ENCODE results near the gene RPAP3. TPM values are rescaled to one million over a fixed set of nuclear protein-coding genes. Genes with fewer than 3 reads are reported as not detected.

RPAP3 gene
- polyA plus RNA-seq, 6 donors from 2014 or later = 47.8 to 69.5 (median 56.0) TPM

DNA sequence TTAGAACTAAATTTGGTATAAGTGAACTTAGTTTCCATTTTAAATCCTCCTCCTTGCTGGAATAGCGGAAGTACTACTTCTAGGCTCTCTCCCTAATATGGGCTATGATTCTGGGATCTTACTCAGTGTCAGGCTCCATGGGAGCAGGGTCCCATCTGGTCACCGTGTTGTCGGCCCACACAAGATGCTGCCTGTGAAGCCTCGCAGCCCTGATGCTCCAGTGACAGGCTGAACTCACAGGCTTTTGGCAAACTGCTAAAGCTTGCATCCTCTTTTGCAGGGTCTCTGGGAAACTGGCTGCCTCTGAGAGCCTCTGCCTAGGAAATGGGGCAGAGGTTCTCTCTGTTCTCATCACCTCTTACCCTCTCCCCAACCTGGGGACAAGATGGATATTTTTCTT, 88.4 kb downstream of the RPAP3 start:
- Mint-ChIP-seq H3K27me3 (no peaks in the 10 kb centered on the region), H3K4me3 (no peak overlapping the region), H3K4me1 (no peaks in the 10 kb centered on the region), H3K36me3 (peaks cover 44 to 45% of the 10 kb centered on the region in 2 donors), H3K27ac (no peak overlapping the region), H3K9me3 (peaks cover 4 to 23% (median 18%) of the 10 kb centered on the region in 7 donors)
- ATAC-seq (ENCODE audit: low read depth in 2 of 2) = no peak
- DNase-seq = no peak

DNA sequence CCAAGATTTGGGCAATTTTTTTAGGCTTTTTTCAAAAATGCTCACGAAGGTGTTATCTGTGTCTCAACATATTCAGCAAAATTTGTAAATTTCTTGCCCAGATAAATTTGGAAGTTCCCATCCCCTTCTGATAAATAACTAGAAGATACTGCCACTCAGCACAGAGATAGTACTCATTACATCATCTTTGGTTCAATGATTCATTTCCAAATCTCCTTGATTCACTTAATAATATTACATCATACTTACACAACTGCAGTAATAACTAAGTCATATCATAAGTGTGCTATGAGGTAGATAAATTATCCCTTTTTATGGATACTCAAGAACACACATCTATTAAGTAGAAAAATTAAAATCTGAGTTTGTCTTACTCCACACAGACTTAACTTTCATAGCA, 89.4 kb downstream of the RPAP3 start:
- Mint-ChIP-seq H3K27me3 (no peaks in the 10 kb centered on the region), H3K9me3 (peaks cover 7 to 29% (median 22%) of the 10 kb centered on the region in 7 donors), H3K4me1 (no peaks in the 10 kb centered on the region), H3K4me3 (no peak overlapping the region), H3K36me3 (peaks cover 45 to 49% of the 10 kb centered on the region in 2 donors), H3K27ac (peak overlapping the region in 1 of 6 donors; percentile 10)
- no peak for ATAC-seq (ENCODE audit: low read depth in 2 of 2)
- no peak for DNase-seq

DNA sequence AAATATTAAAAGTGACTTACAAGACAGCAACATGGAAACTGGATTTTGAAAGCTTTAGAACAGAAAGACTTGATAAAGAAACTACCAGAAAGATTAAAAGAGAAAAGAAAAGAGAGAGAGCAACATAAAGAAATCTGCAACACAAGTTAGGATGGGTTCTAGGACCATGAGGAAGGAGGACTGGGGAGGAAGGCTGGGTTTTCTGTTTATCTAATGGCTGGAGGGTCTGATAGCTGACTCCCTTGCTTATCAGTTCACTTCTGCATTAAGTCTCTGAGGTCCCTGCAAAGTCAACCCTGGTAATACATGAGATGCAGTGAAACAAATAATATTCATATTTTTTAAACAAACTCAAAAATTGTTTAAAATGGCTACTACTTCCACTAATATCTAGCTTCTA, 90.1 kb downstream of the RPAP3 start:
- DNase-seq (no peak), ATAC-seq (ENCODE audit: low read depth in 2 of 2) (no peak)
- Mint-ChIP-seq H3K4me3 (no peak overlapping the region), H3K4me1 (no peaks in the 10 kb centered on the region), H3K9me3 (peaks cover 7 to 29% (median 22%) of the 10 kb centered on the region in 7 donors), H3K36me3 (peaks cover 42 to 47% of the 10 kb centered on the region in 2 donors), H3K27me3 (no peaks in the 10 kb centered on the region), H3K27ac (no peak overlapping the region)

DNA sequence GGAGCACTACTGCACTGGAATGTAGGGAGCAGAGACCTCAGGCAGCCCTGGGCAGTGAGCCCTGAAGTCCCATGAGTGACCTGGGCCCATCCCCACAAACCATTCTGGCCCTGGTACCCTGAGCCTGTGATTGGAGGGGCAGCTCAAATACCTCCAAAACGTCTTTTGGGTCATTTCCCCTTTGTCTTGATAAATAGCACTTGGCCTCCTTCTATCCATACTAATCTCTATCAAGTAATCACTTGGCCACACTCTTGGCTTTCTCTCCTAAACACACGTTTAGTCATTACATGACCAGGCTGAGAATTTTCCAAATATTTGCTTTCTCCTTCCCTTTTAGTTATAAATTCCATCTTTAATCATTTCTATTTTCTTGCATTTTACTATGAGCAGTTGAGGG, 91.3 kb downstream of the RPAP3 start:
- H3K4me3 Mint-ChIP-seq = no peak overlapping the region
- peaks cover 7 to 29% (median 22%) of the 10 kb centered on the region in 7 donors for H3K9me3 Mint-ChIP-seq
- no peaks in the 10 kb centered on the region for H3K27me3 Mint-ChIP-seq
- ATAC-seq (ENCODE audit: low read depth in 2 of 2) (no peak), DNase-seq (no peak)
- peaks cover 4 to 7% (median 6%) of the 10 kb centered on the region in 3 donors for H3K4me1 Mint-ChIP-seq
- H3K36me3 Mint-ChIP-seq = peaks cover 42 to 45% of the 10 kb centered on the region in 2 donors
- H3K27ac Mint-ChIP-seq = no peak overlapping the region

DNA sequence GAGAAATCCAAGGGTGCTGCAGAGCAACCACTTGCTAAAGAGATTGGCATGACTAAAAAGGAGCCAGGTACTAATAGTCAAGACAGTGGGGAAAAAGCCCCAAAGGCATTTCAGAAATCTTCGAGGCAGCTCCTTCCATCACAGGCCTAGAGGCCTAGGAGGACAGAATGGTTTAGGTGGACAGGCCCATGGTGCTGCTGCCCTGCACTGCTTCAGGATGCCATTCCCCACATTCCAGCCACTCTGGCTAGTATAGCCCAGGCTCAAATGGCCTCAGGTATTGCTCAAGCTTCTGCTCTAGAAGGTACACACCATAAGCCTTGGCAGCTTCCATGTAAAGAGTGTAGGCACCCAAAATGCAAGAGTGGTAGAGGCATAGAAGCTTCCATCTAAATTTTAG, 92.9 kb downstream of the RPAP3 start:
- Mint-ChIP-seq H3K36me3 (peaks cover 29 to 35% of the 10 kb centered on the region in 2 donors), H3K27me3 (no peaks in the 10 kb centered on the region), H3K27ac (no peak overlapping the region), H3K4me3 (no peak overlapping the region), H3K9me3 (peaks cover 7 to 34% (median 22%) of the 10 kb centered on the region in 7 donors), H3K4me1 (peaks cover 12 to 19% (median 15%) of the 10 kb centered on the region in 3 donors)
- DNase-seq (no peak), ATAC-seq (ENCODE audit: low read depth in 2 of 2) (no peak)

DNA sequence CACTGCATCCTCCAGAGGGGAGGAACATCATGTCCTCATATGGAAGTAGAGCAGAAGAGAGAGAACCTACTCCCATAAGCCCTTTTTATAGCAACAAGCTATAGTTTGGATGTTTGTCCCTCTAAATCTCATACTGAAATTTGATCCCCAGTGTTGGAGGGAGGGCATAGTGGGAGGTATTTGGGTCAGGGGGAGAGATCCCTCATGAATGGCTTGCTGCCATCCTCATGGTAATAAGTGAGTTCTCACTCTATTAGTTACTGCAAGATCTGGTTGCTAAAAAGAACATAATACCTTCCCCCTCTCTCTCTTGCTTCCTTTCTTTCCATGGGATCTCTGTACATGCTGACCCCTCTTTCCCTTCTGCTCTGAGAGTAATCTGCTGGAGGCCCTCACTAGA, 93.9 kb downstream of the RPAP3 start:
- Mint-ChIP-seq H3K4me3 (no peak overlapping the region), H3K27me3 (no peaks in the 10 kb centered on the region), H3K9me3 (peaks cover 10 to 42% (median 27%) of the 10 kb centered on the region in 7 donors), H3K4me1 (peaks cover 17 to 21% (median 17%) of the 10 kb centered on the region in 3 donors), H3K36me3 (peaks cover 27 to 29% of the 10 kb centered on the region in 2 donors), H3K27ac (no peak overlapping the region)
- no peak for ATAC-seq (ENCODE audit: low read depth in 2 of 2)
- no peak for DNase-seq

Other genes starting within 250 kb of the RPAP3 start
- under 1 TPM in 1 of 6 donors, not detected in 5; 0.21 TPM for gene ENDOU, start 19.5 kb upstream of the RPAP3 start, polyA plus RNA-seq (ENCODE audit: low read depth in 6 of 6)
- gene RAPGEF3, start 52.9 kb upstream of the RPAP3 start, polyA plus RNA-seq (ENCODE audit: low read depth in 6 of 6) = 1 to 10 TPM in 2 of 6 donors, under 1 TPM in 3, not detected in 1; 0.39 to 2.6 (median 0.52) TPM
- 10 to 100 TPM; 12.2 to 18.3 (median 13.9) TPM for gene SLC48A1, start 67.2 kb upstream of the RPAP3 start, polyA plus RNA-seq (ENCODE audit: low read depth in 6 of 6)
- 10 to 100 TPM in 1 of 6 donors, 1 to 10 TPM in 5; 4.5 to 17.1 (median 7.0) TPM for gene HDAC7, start 113.9 kb upstream of the RPAP3 start, polyA plus RNA-seq (ENCODE audit: low read depth in 6 of 6)
- under 1 TPM in 2 of 6 donors, not detected in 4; 0.05 to 0.44 TPM for gene VDR, start 199.0 kb upstream of the RPAP3 start, polyA plus RNA-seq (ENCODE audit: low read depth in 6 of 6)

Data from naive B cell (primary cell).